GM21390 (cell line): ENCODE data around the gene KCNN3.
"Not testable (repeated sequence)": the region's sequence is repeated elsewhere in the genome, so short reads cannot be mapped to it uniquely, and the experiment has no call there.

Source experiments
- ATAC-seq: cut with Tn5 transposase; IDR thresholded peaks from one replicate; pipeline ENCODE4 v1.9.1; 2021; ENCODE audit not compliant: unreplicated experiment

Gene KCNN3

GRCh38 chr1:154870115-154870571, at the start of gene KCNN3:
TSS of gene KCNN3 (minus strand) at chr1:154870281. CDS start at chr1:154869964, 317 bp downstream.
- ATAC-seq, result peak; percentile 85

- ATAC-seq, result no peak
Observed at GRCh38 chr1:154913273-154913672, 43.2 kb upstream of the KCNN3 start.

- no peak for ATAC-seq
Observed at GRCh38 chr1:154912755-154913154, 42.7 kb upstream of the KCNN3 start.

DNA sequence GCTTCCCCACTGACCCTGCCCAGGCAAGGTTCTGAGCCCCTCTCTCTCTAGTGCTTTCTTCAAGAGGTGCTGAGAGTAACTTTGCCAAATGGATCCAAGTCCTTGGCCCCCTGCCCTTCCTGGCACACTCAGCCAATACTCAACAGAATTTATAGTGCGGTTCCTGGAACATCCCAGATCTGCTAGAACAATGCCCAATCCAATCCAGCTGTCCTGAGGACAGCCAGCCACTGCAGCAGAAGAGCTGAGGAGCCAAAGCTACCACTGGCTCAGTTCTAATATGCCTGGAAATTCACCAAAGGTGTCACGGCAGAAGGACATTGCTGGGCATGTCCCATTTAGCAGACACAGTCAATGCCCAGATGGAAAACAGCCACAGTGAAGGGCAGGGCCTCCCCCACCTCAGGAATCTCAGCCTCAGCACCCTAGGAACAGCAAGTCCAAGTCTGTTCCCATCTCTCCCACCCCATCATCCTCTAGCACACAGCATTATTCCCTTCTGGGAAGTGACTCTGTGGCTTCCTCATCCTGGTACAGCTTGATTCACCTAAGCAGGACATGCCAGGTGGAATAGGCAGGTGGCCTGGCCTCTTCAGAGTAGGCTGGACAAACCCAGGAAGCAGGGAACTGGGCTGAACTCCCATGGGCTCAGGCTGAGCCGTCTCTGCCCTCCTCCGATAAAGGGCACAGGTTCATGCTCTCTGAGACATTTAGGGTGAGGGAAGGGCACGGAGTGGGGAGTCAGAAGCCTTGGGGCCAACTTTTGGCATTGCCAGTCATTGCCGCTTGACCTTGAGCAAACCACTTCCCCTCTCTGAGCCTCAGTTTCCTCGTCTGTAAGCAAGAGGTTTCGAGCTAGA, 41.8 kb upstream of the KCNN3 start:
- no peak for ATAC-seq

DNA sequence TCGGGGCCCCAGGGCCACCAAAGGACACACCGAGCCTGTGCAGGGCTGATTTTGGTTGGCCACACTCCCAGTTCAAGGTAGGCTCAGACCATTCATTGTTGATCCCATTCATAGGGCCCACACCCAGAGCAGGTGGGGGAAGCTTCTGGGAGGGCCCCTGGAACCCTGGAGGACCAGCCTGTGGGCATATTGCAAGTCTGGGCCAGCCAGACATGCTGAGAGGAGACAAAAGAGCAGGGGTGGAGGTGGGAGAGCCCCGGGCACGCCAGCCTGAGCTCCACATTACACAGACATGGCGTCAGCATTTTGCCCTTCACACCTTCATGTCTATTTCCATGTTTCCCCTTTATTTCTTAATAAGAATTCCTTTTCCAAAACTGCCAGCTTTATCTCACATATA, 40.8 kb upstream of the KCNN3 start:
- no peak for ATAC-seq

DNA sequence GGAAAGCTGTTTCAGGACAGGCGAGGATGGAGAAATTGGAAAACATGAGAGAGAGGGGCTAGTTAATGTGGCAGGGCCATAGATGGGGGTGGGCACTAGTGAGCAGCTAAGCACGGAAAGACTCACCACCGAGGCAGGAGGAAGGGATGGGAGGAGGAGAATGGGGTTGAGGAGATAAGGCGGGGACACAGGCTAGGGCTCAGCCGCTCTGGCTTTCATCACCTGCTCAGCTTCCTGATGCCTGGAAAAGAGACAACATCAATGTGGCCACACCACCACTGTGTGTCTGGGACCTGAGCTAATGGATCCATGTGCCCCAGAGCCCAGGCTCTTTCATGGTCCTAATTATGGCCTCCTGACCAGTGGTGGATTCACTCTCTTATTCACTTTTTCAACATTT, 38.9 kb upstream of the KCNN3 start:
- no peak for ATAC-seq

GRCh38 chr1:154908129-154908528, 38.0 kb upstream of the KCNN3 start:
- not testable (repeated sequence) for ATAC-seq

GRCh38 chr1:154906621-154907081, 36.6 kb upstream of the KCNN3 start:
- no peak for ATAC-seq

DNA sequence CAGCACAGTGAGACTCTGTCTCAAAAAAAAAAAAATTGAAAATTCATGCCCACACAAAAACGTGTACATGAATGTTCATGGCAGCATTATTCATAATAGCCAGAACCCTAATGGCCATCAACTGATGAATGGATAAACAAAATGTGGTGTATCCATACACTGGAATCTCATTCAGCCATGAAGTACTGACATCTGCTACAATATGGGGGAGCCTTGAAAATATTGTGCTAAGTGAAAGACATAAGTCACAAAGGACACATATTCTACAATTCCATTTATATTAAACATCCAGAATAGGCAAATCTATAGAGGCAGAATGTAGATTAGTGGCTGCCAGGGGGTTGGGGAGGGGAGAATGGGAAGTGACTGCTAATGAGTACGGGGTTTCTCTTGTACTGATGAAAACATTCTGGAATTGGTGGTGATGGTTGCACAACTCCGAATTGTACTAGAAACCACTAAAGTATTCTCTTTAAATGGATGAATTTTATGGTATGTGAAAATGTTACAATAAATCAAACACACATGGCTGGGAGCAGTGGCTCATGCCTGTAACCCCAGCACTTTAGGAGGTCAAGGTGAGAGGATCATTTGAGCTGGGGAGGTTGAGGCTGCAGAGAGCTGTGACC, 33.0 kb upstream of the KCNN3 start:
- no peak for ATAC-seq

DNA sequence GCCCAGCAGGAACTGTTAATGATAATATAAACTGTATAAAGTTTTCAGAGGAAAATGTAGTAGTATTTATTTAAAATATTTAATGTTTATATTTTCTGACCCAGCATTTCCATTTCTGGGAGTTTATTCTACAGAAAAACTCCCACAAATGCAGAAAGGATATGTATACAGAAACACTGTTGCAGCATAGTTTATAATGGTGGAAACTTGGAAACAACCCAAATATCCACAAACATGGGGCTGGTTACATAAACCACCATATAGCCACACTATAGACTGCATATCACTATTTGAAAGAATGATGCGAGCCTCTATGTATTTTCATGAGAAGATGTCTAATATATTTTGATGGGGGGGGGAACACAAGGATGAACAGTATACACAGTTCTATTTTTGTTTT, 31.5 kb upstream of the KCNN3 start:
- no peak for ATAC-seq

DNA sequence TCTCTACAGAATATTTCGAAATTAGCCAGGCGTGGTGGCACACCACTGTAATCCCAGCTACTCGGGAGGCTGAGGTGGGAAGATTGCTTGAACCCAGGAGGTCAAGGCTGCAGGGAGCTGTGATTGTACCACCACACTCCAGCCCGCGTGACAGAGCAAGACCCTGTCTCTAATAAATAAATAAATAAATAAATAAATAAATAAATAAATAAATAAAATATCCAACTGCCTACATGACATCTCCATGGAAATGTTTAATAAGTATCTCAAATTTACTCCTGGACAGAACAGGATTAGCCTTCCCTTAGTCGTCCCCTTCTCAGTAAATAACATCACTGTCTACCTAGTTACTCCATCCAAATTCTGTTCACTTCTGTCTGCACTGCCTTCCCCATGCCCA, 29.0 kb upstream of the KCNN3 start:
- ATAC-seq, result no peak

- ATAC-seq, result no peak
Observed at GRCh38 chr1:154896771-154897286, 26.7 kb upstream of the KCNN3 start.

DNA sequence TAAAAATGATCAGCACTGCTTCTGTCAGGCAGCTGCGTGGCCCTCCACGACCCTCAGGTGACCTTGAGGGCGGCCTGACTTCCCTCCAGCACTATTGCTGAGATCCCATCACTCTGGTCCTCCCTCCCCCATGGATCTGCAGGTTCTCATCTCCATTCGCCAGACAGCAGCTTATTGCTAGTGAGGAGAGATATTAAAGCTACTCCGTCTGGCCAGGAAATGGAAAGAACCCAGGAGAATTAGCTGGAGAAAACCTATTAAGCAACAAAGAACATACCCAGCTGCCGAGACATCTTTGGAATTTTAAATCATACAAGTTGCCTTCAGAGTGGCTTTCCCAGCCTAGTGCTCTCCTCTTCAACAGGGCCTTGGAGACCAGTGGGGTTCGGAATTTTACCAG, 25.7 kb upstream of the KCNN3 start:
- no peak for ATAC-seq

DNA sequence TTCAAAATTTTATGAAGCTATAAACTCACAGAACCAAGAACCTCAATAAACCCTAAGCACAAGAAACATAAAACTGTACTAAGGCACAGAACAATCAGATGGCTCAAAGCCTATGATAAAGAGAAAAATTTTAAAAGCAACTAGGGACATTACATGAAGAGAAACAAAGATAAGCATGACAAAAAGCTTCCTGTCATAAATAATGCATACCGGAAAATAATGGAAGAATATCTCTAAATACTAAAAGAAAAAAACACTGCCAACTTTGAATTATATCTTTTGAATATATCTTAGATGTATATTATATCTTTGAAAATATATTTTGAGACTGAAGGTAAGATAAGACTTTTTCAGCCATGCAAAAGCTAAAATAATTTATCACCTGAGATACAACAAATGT, 21.4 kb upstream of the KCNN3 start:
- ATAC-seq, result no peak

GRCh38 chr1:154888757-154889156, 18.7 kb upstream of the KCNN3 start:
- no peak for ATAC-seq

GRCh38 chr1:154886281-154887015, 16.4 kb upstream of the KCNN3 start:
- no peak for ATAC-seq

- no peak for ATAC-seq
Observed at GRCh38 chr1:154884869-154885701, 15.0 kb upstream of the KCNN3 start.

DNA sequence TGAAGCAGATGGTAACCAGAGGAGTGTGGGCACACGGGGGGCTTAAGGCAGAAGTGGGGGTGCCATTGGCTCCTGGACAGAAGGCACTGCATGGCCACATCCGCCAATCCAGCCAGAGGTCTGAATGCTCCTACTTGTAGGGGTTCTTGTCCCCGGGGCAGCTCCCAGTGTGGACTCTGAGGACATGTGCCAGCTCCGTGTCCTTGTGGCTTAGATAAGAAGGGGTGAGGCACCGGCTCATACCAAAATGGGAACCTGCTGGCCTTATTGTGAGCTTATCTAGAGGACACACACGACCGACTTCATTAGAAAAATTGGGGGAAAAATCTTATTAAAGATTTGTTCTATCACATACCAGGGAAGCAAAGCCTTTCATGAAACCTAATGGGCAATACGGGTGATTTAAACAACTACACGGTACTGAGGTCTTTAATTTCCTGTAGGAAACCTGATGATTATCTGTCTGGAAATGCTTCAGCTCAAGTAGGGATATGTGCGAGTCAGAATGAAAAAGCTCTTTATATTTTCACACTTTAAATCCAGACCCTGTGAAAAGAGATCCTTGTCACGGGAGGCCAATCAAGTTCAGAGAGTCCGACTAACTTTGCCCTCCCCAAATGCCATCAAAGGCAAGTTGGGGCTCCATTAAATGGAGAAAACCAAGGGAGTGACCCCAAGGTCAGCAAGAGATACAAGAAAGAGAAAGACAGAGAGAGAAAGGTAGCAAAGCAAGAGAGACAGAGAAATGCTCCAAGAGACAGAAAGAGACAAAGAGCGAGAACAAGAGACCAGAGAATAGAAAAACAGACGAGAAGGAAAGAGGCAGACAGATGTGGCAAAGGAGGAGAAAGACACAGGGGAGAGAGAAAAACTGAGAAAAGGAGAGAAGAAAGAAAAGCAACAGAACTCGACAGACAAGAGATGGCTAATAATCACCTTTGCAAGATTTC, 14.1 kb upstream of the KCNN3 start:
- ATAC-seq, result no peak

DNA sequence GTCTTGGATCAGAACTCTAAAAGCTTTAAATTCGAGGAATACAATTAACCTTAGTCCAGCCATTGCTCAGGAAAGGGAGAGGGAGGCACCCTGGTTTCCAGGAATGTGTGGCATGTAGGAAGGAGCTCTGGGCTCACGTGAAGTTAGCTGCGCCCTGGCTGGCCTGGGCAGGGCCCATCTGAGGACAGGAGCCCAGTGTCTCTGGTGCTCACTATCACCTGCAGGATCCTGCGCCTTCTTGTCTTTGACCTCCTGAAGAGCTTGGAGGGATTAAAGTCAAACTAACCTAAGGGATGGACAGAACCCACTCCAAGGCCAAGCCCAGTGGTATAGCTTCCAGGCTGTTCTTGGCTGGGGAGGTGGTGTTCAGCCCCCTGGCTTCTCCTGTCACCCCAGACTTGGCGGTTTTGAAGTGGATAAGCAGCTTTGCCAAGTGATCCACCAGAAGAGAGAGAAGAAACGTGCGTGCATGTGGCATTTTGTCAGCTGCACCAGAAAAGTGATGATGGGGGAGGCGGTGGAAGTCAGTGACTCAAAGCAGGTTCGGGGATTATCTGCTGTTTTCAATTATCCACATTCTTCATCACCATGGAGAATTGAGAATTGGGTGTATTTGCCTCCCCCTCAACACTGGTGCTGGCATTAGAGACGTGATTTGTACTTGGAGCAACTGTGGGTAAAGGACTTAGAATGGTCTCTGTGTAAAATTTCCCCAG, 11.9 kb upstream of the KCNN3 start:
- no peak for ATAC-seq
